ENCODE measurements around the gene NCR2. TPM values are rescaled to one million over a fixed set of nuclear protein-coding genes. Genes with fewer than 3 reads are reported as not detected.

NCR2 gene
- total RNA-seq, 4 donors from 2014 or later, result 0.26 TPM; not detected in 3

GRCh38 chr6:41336824-41337223, 1.4 kb downstream of the NCR2 start:
- intact Hi-C loops (cut with DNase I), result no loop called here
- Histone ChIP-seq H3K27ac (no peak overlapping the region), H3K27me3 (peaks cover 0 to 77% (median 0%) of the 10 kb centered on the region in 4 donors), H3K9me3 (no peaks in the 10 kb centered on the region), H3K4me1 (no peaks in the 10 kb centered on the region), H3K4me3 (no peak overlapping the region), H3K36me3 (no peaks in the 10 kb centered on the region)
- DNase-seq, result no peak
- no peak for TF ChIP-seq CTCF (IDR thresholded peaks at IDR 0.05)
- no peak for TF ChIP-seq POLR2A (IDR thresholded peaks at IDR 0.05)
- 73 to 75% methylated on average over 1 of the region's 1 CpG for WGBS, 2 donors

- no peaks in the 10 kb centered on the region for H3K9me3 ChIP-seq
- DNase-seq, result no peak
- WGBS, 2 donors, result 55 to 62% methylated on average over 4 of the region's 4 CpGs
- no peak overlapping the region for H3K27ac ChIP-seq
- no peak for TF ChIP-seq CTCF (IDR thresholded peaks at IDR 0.05)
- TF ChIP-seq POLR2A (IDR thresholded peaks at IDR 0.05), result no peak
- no peak overlapping the region for H3K4me3 ChIP-seq
- no peaks in the 10 kb centered on the region for H3K4me1 ChIP-seq
- intact Hi-C loops (cut with DNase I), result no loop called here
- H3K27me3 ChIP-seq, result peaks cover 0 to 77% (median 0%) of the 10 kb centered on the region in 4 donors
- no peaks in the 10 kb centered on the region for H3K36me3 ChIP-seq
Observed at GRCh38 chr6:41337709-41338108, 2.3 kb downstream of the NCR2 start.

- TF ChIP-seq CTCF (IDR thresholded peaks at IDR 0.05) (no peak), POLR2A (IDR thresholded peaks at IDR 0.05) (no peak)
- Histone ChIP-seq H3K9me3 (no peaks in the 10 kb centered on the region), H3K27me3 (peaks cover 0 to 71% (median 0%) of the 10 kb centered on the region in 4 donors), H3K4me1 (no peaks in the 10 kb centered on the region), H3K4me3 (no peak overlapping the region), H3K27ac (no peak overlapping the region), H3K36me3 (no peaks in the 10 kb centered on the region)
- DNase-seq, result no peak
- intact Hi-C loops (cut with DNase I), result no loop called here
- WGBS, 2 donors, result 38 to 59% methylated on average over 4 of the region's 4 CpGs
Observed at GRCh38 chr6:41338659-41339058, 3.3 kb downstream of the NCR2 start.

- Histone ChIP-seq H3K27ac (no peak overlapping the region), H3K36me3 (no peaks in the 10 kb centered on the region), H3K4me1 (no peaks in the 10 kb centered on the region), H3K9me3 (no peaks in the 10 kb centered on the region), H3K27me3 (peaks cover 0 to 54% (median 0%) of the 10 kb centered on the region in 4 donors), H3K4me3 (no peak overlapping the region)
- 75 to 81% methylated on average over 4 to 8 of the region's 8 CpGs for WGBS, 2 donors
- TF ChIP-seq CTCF (IDR thresholded peaks at IDR 0.05), result no peak
- no peak for TF ChIP-seq POLR2A (IDR thresholded peaks at IDR 0.05)
- intact Hi-C loops (cut with DNase I), result no loop called here
- DNase-seq, result no peak
Observed at GRCh38 chr6:41341580-41341979, 6.2 kb downstream of the NCR2 start.

GRCh38 chr6:41342241-41342640, 6.8 kb downstream of the NCR2 start:
- no peak overlapping the region for H3K27ac ChIP-seq
- no peaks in the 10 kb centered on the region for H3K9me3 ChIP-seq
- DNase-seq, result no peak
- no peak for TF ChIP-seq CTCF (IDR thresholded peaks at IDR 0.05)
- TF ChIP-seq POLR2A (IDR thresholded peaks at IDR 0.05), result no peak
- intact Hi-C loops (cut with DNase I), result no loop called here
- H3K4me3 ChIP-seq, result no peak overlapping the region
- H3K36me3 ChIP-seq, result no peaks in the 10 kb centered on the region
- WGBS, 2 donors, result 35 to 57% methylated on average over 1 of the region's 1 CpG
- peaks cover 0 to 58% (median 0%) of the 10 kb centered on the region in 4 donors for H3K27me3 ChIP-seq
- no peaks in the 10 kb centered on the region for H3K4me1 ChIP-seq

Measured in esophagus squamous epithelium (tissue), 5 donors.